ENCODE measurements around the gene CDC42EP1.
A peak's percentile ranks its signal among the peaks of the same experiment; 100 is the strongest.

DNA sequence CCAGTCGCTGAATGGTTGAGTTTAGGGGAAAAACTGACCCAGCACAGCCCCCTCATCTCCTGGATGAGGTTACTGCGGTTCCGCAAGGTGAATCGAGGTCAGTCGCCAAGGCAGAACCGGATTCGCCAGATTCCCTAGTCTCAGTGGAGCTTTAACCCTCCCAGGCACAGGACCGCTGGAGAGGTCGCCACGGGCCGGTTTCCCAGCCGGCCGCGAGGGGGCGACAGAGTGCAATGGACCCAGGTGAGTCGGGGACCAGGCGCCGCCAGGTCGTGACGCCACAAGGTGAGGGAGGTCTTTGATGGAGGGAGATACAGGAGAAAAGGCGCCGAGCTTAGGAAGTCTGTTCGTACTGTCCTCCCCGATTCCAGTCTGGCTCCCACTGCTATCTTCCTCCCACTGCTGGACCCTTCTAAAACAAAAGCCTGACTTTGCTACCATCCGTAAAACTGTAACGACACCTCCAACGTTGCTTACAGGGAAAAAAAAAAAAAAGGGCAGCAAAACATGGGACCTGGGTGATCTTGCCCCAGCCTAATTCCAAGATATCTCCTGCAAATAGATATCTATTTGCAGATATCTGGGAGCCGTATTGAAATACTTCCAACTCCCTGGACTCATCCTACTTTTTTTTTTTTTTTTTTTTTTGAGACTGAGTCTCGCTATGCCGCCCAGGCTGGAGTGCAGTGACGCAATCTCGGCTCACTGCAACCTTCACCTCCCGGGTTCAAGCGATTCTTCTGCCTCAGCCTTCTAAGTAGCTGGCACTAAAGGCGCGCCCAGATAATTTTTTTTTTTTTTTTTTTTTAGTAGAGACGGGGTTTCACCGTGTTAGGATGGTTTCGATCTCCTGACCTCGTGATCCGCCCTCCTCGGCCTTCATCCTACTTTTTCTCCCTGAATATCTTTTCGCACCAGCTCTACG, 47.0 kb downstream of the CDC42EP1 start:
- TF ChIP-seq, protein P1, sequence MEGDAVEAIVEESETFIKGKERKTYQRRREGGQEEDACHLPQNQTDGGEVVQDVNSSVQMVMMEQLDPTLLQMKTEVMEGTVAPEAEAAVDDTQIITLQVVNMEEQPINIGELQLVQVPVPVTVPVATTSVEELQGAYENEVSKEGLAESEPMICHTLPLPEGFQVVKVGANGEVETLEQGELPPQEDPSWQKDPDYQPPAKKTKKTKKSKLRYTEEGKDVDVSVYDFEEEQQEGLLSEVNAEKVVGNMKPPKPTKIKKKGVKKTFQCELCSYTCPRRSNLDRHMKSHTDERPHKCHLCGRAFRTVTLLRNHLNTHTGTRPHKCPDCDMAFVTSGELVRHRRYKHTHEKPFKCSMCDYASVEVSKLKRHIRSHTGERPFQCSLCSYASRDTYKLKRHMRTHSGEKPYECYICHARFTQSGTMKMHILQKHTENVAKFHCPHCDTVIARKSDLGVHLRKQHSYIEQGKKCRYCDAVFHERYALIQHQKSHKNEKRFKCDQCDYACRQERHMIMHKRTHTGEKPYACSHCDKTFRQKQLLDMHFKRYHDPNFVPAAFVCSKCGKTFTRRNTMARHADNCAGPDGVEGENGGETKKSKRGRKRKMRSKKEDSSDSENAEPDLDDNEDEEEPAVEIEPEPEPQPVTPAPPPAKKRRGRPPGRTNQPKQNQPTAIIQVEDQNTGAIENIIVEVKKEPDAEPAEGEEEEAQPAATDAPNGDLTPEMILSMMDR (IDR thresholded peaks at IDR 0.05; ENCODE audit: low read length), result peak; percentile 98
- TF ChIP-seq EZH2 (IDR thresholded peaks at IDR 0.05; ENCODE audit: borderline replicate concordance, low read length), result no peak
